Natural killer cell (primary cell): ENCODE data around the gene PNKD. TPM values are rescaled to one million over a fixed set of nuclear protein-coding genes. Genes with fewer than 3 reads are reported as not detected.

Experiments
- ATAC-seq, 3 donors: fragments of 150-1000 bp in 2 of 3; fragments of 200-7000 bp in 1 of 3; cut with Tn5 transposase; 1 replicate in 1 of 3; 2 replicates in 2 of 3; pipeline ENCODE4 v1.10.0; 2021; ENCODE audit warnings: mild to moderate bottlenecking in 2 of 3, moderate library complexity in 2 of 3
- DNase-seq, 2 donors: peaks; one replicate each; pipeline versions ENCODE4 v3.0.0 to v3.0.0-alpha.2; 2013 to 2021; ENCODE audit warnings: mixed read lengths in 1 of 2
- H3K27ac ChIP-seq: one replicate; pipeline ENCODE4 v1.5.1; 2013; ENCODE audit warnings: mild to moderate bottlenecking, low read length
- H3K27me3 ChIP-seq: one replicate; pipeline ENCODE4 v1.6.1; 2013; ENCODE audit warnings: low read length; ENCODE audit not compliant: control insufficient read depth, insufficient read depth
- H3K36me3 ChIP-seq: one replicate; pipeline ENCODE4 v1.6.1; 2013; ENCODE audit warnings: low read length; ENCODE audit not compliant: control insufficient read depth, insufficient read depth
- H3K4me1 ChIP-seq: one replicate; pipeline ENCODE4 v1.6.1; 2013; ENCODE audit warnings: low read length; ENCODE audit not compliant: control insufficient read depth, insufficient read depth
- H3K4me3 ChIP-seq: one replicate; pipeline ENCODE4 v1.5.1; 2013; ENCODE audit warnings: low read length
- H3K9me3 ChIP-seq: one replicate; pipeline ENCODE4 v1.6.1; 2013; ENCODE audit warnings: low read length; ENCODE audit not compliant: control insufficient read depth, insufficient read depth
- H3K27ac Mint-ChIP-seq, 2 donors: one replicate each; pipeline ENCODE4 v1.8.0; 2022; ENCODE audit warnings: mild to moderate bottlenecking in 2 of 2, mixed read lengths in 2 of 2, moderate library complexity in 1 of 2
- H3K27me3 Mint-ChIP-seq, 2 donors: one replicate each; pipeline ENCODE4 v1.8.0; 2022; ENCODE audit warnings: low read depth in 2 of 2, mixed read lengths in 2 of 2
- H3K36me3 Mint-ChIP-seq: one replicate; pipeline ENCODE4 v1.8.0; 2022; ENCODE audit warnings: mixed read lengths
- H3K4me1 Mint-ChIP-seq, 2 donors: one replicate each; pipeline ENCODE4 v1.8.0; 2022; ENCODE audit warnings: mixed read lengths in 2 of 2
- H3K4me3 Mint-ChIP-seq: one replicate; pipeline ENCODE4 v1.8.0; 2022; ENCODE audit warnings: mild to moderate bottlenecking, moderate library complexity, mixed read lengths
- H3K9me3 Mint-ChIP-seq, 2 donors: one replicate each; pipeline ENCODE4 v1.8.0; 2022; ENCODE audit warnings: mixed read lengths in 2 of 2
- WGBS: methylation state at CpG from one replicate; pipeline ENCODE4 v1.1.7; 2013; ENCODE audit warnings: missing lambda C conversion rate; ENCODE audit not compliant: insufficient coverage; 5-methylcytosine and 5-hydroxymethylcytosine counted together
- intact Hi-C: fragments of 100-400 bp; cut with micrococcal nuclease; formaldehyde crosslinking; loops from one replicate; pipeline ENCODE4 v1.14.2; 2022
- total RNA-seq, 4 donors: library from RNA; stranded (reverse); fragments of 120-200 nt in 1 of 4; gene quantifications; one replicate each; pipeline versions ENCODE4 v1.2.3 to v1.2.4, GENCODE V29; 2013 to 2022
- TF ChIP-seq, protein P1 (sequence below): fragments of 200-600 bp; IDR thresholded peaks from one replicate; pipeline ENCODE4 v1.8.0; 2022; ENCODE audit warnings: antibody characterized with exemption

PNKD gene
- total RNA-seq, 3 donors from 2014 or later (not counting 1 experiment from before 2014, with no cell fraction given) = 18.8 to 21.3 (median 18.9) TPM

DNA sequence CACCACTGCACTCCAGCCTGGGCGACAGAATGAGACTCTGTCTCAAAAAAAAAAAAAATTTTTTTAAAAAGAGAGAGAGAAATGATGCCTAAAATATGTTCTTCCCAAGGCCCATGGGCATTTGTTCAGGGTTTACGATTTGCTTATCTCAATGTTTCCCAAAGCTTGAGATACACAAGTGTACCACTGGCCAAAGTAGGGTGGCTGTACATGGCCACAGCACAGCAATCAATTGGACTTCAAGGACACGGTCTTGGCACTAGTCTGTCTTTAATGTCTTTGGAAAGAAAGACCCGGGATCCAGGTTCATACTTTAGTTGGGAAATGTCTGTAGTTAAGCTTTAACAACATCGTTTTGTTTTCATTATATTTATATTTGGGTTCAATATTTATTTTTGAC, 76.9 kb downstream of the PNKD start:
- 89% methylated on average over 4 of the region's 5 CpGs for WGBS
- no peak overlapping the region for H3K27ac ChIP-seq
- Mint-ChIP-seq H3K36me3 (no peaks in the 10 kb centered on the region), H3K9me3 (peaks cover 3 to 4% of the 10 kb centered on the region in 2 donors), H3K27ac (no peak overlapping the region), H3K4me3 (no peak overlapping the region), H3K27me3 (no peaks in the 10 kb centered on the region), H3K4me1 (no peaks in the 10 kb centered on the region)
- H3K4me1 ChIP-seq = no peaks in the 10 kb centered on the region
- intact Hi-C loops = no loop called here
- no peaks in the 10 kb centered on the region for H3K36me3 ChIP-seq
- no peak overlapping the region for H3K4me3 ChIP-seq
- no peaks in the 10 kb centered on the region for H3K27me3 ChIP-seq
- H3K9me3 ChIP-seq = peaks cover 5% of the 10 kb centered on the region
- ATAC-seq (no peak), DNase-seq (no peak)
- TF ChIP-seq, protein P1, sequence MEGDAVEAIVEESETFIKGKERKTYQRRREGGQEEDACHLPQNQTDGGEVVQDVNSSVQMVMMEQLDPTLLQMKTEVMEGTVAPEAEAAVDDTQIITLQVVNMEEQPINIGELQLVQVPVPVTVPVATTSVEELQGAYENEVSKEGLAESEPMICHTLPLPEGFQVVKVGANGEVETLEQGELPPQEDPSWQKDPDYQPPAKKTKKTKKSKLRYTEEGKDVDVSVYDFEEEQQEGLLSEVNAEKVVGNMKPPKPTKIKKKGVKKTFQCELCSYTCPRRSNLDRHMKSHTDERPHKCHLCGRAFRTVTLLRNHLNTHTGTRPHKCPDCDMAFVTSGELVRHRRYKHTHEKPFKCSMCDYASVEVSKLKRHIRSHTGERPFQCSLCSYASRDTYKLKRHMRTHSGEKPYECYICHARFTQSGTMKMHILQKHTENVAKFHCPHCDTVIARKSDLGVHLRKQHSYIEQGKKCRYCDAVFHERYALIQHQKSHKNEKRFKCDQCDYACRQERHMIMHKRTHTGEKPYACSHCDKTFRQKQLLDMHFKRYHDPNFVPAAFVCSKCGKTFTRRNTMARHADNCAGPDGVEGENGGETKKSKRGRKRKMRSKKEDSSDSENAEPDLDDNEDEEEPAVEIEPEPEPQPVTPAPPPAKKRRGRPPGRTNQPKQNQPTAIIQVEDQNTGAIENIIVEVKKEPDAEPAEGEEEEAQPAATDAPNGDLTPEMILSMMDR = no peak

DNA sequence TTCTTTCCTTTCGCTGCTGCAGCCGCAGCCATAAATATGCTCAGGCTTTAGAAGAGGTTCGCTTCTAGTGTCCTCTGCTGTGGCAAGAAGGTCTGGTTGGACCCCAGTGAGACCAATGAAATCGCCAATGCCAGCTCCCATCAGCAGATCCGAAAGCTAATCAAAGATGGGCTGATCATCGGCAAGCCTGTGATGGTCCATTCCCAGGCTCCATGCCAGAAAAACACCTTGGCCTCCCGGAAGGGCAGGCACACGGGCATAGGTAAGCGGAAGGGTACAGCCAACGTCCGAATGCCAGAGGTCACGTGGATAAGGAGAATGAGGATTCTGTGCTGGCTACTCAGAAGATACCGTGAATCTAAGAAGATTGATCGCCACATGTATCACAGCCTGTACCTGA, 83.7 kb downstream of the PNKD start:
- Mint-ChIP-seq H3K27ac (no peak overlapping the region), H3K4me3 (no peak overlapping the region), H3K36me3 (no peaks in the 10 kb centered on the region), H3K9me3 (peaks cover 3 to 4% of the 10 kb centered on the region in 2 donors), H3K4me1 (no peaks in the 10 kb centered on the region), H3K27me3 (no peaks in the 10 kb centered on the region)
- 94% methylated on average over 14 of the region's 14 CpGs for WGBS
- peaks cover 6% of the 10 kb centered on the region for H3K4me1 ChIP-seq
- DNase-seq = no peak
- peaks cover 5% of the 10 kb centered on the region for H3K9me3 ChIP-seq
- no peak overlapping the region for H3K27ac ChIP-seq
- TF ChIP-seq, protein P1 = no peak
- H3K36me3 ChIP-seq = no peaks in the 10 kb centered on the region
- no peak for ATAC-seq
- intact Hi-C loops = no loop called here
- H3K27me3 ChIP-seq = no peaks in the 10 kb centered on the region
- H3K4me3 ChIP-seq = no peak overlapping the region

DNA sequence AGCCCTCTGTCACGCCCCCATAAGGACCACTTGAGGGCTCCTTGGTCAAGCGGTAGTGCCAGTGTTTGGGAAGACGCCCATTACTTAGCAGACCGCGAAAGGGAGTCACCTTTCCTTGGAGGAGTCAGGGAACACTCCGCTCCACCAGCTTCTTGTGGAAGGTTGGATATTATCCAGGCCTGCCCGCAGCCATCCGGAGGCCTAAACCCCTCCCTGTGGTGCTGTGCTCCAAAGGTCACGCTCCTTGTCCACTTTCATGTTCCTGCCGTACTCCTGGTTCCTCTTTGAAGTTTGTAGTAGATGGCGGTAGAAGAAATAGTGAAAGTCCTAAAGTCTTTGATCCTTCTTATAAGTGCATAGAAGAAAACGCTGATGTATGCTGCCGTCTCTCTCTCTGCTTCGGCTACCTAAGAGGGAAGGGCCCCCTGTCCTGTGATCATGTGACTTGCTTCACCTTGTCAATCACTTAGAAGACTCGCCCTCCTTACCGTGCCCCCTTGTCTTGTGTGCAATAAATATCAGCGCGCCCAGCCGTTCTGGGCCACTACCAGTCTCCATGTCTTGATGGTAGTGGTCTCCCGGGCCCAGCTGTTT, 84.6 kb downstream of the PNKD start:
- Histone ChIP-seq H3K4me3 (no peak overlapping the region), H3K4me1 (peaks cover 6% of the 10 kb centered on the region), H3K36me3 (no peaks in the 10 kb centered on the region), H3K9me3 (peaks cover 5% of the 10 kb centered on the region), H3K27ac (no peak overlapping the region), H3K27me3 (no peaks in the 10 kb centered on the region)
- intact Hi-C loops = no loop called here
- ATAC-seq = no peak
- Mint-ChIP-seq H3K27ac (no peak overlapping the region), H3K4me1 (no peaks in the 10 kb centered on the region), H3K27me3 (no peaks in the 10 kb centered on the region), H3K4me3 (no peak overlapping the region), H3K36me3 (no peaks in the 10 kb centered on the region), H3K9me3 (peaks cover 3 to 4% of the 10 kb centered on the region in 2 donors)
- TF ChIP-seq, protein P1 = no peak
- no peak for DNase-seq
- WGBS = 96% methylated on average over 15 of the region's 20 CpGs
